HG03175 (cell line): ENCODE results near the gene SLFN5.
"Not testable (repeated sequence)": the region's sequence is repeated elsewhere in the genome, so short reads cannot be mapped to it uniquely, and the experiment has no call there.

Source experiments
- ATAC-seq: cut with Tn5 transposase; IDR thresholded peaks from one replicate; pipeline ENCODE4 v1.9.1; 2021; ENCODE audit warnings: mild to moderate bottlenecking, moderate library complexity; ENCODE audit not compliant: unreplicated experiment

SLFN5 gene

DNA sequence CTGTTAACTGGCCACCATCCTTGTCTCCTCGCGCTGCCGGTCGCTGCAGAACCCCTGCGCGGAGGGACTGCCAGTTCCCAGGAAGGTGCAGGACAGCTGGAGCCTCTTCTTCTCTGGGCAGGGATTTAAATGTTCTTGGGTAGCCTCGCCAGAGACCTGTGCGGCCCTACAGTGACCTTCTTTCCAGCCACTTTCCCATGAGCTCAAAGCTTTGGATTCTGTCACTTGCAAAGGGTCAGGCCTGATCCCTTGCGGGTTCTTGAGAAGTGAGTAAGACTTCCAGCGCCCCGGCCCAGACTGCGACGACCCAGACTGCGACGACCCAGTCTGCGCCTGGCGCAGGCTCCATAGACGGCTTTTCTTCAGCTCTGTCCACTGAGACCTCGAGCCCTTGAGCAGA lies 1.4 kb upstream of the SLFN5 start:
- no peak for ATAC-seq

DNA sequence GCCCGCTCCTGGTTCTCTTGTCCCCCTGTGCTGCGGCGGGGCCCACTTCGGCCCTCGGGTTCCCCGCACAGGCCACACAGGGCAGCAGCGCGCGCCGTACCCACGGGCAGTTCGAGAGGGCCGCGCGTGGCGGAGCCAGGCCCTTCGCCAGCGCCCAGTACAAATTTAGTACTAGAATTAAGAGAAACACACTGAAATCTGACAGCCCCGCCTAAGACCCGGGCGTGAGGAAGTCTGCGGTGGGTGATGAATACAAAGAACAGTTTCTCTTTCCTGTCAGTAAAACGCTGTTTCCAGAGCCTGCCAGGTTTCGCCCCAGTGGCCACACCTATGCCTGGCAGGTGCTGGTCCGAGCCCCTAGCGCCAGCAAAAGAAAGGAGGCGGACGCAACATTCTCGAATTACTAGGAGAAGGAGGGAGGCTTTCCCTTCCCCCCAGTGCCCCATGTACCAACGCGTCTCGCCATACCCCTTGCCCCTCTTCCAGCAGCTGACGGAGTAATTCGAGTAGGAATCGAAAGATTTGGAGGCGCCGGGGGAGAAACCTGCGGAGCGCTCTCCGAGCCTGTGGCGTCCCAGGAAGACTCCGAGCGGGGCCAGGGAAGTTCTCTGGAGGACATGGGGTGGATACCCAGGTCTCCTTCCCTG lies 591 bp upstream of the SLFN5 start:
- ATAC-seq: peak; percentile 61

DNA sequence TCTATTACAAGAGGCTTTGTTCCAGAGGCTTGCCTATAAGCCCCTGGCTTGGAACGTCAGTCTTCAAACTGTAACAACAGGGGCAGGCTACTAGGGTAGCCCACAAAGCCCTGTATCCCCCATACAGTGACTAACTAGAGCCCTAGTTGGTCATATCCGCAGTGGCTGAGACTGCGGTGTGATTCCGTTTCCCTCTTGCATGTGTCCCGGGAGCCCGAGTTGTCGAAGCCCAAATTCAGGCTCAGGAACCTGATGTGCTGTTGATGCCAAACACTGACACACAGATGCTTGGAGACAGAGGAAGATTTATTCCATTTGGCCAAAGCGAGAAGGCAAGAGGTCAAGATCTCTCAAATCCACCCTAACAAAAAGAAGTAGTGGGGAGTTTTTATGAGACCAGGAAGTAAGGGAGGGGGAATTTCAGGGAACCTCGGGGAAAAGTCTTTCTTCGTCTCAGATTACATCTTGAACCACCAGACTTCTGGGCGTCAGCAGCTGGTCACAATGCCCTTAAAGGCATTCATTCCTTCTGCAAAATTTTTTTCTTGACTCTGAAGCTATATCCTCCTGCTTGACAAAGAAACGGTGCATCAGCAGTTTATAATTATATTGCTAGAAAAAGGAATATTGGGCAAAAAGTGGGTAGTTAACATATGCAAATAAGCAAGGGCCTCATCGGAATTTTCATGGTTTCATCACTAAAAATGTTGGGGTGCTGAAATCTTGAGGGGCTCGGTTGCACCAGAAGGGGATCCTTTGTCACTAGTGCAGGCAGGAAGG lies 879 bp downstream of the SLFN5 start:
- peak; percentile 20 for ATAC-seq

DNA sequence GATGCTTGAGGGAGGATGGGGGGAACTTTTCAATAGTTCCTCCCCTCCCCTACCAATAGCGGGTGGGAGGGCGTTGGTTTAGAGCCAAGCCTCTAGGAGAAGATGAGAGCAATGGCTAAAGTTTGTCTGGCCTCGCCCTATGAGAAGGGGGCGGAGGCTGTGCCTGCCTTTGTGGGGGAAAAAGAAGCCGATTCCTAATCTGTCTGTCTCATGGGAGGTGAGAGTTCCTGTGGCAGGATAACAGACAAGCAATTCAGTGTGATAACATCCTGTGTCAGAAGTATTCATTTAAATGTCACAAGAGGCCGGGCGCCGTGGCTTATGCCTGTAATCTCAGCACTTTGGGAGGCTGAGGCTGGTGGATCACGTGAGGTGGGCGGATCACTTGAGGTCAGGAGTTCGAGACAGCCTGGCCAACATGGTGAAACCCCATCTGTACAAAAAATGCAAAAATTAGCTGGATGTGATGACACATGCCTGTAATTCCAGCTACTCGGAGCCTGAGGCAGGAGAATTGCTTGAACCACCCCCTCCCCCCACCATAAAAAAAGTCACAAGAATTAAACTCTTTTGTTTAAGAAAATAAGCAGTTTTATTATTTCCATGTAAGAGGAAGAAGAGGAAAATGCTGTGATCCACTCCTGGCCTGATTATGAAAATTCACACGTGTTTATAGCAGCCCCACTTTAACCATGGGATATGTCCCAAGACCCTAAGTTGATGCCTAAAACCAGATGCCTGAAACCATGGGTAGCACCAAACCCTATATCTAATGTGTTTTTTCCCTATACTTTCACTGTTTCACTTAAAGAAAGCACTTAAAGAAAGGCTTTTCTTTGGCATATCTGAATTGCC lies 1.7 kb downstream of the SLFN5 start:
- peak; percentile 65 for ATAC-seq

DNA sequence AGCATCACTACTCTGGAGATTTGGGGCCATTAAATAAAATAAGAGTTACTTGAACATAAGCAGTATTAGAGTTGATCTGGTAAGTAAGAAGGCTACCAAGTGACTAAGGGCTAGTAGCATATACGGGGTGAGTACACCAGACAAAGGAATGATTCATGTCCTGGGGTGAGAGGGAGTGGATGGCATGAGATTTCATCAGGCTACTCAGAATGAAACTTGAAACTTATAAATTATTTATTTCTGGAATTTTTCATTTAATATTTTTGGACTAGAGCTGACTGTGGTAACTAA lies 2.3 kb downstream of the SLFN5 start:
- ATAC-seq: no peak

DNA sequence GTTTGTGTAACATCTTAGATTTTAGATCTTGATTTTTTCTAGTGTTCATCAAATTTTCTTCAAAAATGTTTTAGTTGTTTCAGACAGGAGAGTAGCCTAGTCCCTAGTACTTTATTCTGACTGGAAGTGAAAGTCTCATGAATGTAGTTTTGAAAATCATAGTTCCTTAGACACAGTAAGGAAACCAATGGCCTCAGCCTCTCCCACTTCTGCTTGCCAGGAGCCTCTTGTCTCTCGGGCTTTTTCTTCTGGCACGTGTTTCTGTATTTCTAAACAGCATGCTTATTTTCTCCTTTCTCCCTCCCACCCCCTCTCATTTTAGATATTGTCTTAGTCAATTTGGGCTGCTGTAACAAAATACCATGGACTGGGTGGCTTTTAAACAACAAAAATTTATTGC lies 9.8 kb downstream of the SLFN5 start:
- no peak for ATAC-seq

DNA sequence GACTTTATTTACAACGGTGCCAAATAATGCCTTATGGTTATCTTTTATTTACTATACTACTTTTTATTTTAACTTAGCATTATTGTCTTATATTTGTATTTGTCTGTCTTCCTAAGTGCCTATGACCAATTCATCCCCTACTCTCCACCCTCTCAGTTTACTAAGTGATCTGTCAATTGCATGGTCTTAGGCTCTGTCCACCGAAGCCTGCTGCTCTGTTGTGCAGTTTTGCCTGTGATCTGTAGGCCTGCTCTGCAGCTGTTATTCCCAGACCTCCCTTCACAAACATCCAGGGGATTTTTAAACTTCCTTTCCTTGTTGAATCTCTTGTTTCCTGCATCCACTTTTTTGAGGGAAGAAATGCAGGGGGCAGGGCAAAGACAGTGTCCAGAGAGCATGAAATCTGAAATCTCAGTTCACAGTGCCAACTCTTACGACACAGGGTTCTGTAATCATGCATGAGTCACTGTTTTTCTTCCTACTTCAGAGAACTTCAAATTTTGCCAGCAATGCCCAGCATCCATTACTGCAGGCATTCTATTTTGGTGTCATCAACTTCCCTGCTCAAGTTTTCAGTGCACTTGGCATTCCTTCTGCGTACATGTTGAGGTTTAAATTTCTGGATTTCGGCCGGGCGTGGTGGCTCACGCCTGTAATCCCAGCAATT lies 11.4 kb downstream of the SLFN5 start:
- ATAC-seq: no peak

DNA sequence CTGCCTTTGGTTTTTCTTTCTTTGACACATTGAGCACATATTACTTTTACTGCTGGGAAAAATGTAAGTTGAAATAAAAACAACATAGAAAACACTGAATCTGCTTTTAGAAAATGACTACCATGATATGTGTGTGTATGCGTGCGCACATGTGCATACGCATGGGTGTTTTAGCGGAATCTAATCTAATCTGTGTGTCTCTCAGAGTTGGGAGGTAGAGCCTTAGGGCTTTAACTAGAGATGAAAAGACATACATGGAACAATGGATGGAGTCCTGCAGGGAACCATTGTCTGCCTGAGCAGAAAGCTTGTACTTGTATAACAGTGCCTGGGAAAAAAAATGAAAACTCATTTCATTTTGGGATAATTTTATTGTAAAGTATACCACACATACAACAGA lies 12.4 kb downstream of the SLFN5 start:
- no peak for ATAC-seq

DNA sequence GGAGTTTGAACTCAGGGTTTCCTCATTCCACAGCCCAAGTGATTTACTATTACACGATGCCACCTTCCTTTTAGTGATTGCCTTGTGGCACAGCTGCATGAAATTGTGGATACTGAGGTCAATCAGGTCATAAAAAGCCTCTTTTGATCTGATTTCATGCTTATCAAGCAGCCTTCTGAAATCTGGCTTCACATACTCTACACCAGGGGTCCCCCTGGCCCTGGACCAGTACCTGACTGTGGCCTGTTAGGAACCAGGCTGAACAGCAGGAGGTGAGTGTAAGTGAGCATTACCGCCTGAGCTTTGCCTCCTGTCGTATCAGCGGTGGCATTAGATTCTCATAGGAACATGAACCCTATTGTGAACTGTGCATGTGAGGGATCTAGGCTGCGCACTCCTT lies 13.8 kb downstream of the SLFN5 start:
- ATAC-seq: no peak

DNA sequence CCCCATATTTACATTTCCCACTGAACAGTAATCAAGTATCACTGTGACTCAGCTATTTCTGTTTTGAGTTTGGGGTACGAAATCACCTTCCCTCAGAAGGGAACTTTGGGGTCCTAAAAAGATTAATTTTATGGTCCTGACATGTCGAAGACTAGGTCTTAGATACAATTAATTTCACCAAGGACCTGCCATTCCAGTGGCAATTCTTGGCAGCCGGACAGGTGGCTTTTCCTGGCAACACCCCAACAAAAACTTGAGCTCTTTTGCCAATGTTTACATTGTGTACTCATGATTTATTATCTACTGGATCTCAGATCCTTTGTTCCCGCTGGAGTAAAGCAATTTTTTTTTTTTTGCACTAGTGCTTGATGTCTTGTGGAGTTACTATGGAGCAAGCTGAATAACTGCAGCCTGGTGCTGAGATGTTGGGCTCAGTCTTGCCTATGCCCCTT lies 14.4 kb downstream of the SLFN5 start:
- no peak for ATAC-seq

DNA sequence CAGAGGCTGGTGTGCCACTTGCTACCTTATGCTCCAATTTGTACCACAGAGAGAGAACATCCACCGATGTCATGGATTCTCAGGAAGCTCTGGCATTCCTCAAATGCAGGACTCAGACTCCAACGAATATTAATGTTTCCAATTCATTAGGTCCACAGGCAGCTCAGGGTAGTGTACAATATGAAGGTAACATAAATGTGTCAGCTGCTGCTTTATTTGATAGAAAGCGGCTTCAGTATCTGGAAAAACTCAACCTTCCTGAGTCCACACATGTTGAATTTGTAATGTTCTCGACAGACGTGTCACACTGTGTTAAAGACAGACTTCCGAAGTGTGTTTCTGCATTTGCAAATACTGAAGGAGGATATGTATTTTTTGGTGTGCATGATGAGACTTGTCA lies 16.1 kb downstream of the SLFN5 start:
- no peak for ATAC-seq

DNA sequence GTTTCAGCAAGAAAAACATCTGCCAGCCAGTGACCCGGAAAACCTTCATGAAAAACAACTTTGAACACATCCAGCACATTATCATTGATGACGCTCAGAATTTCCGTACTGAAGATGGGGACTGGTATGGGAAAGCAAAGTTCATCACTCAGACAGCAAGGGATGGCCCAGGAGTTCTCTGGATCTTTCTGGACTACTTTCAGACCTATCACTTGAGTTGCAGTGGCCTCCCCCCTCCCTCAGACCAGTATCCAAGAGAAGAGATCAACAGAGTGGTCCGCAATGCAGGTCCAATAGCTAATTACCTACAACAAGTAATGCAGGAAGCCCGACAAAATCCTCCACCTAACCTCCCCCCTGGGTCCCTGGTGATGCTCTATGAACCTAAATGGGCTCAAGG lies 22.2 kb downstream of the SLFN5 start:
- no peak for ATAC-seq

DNA sequence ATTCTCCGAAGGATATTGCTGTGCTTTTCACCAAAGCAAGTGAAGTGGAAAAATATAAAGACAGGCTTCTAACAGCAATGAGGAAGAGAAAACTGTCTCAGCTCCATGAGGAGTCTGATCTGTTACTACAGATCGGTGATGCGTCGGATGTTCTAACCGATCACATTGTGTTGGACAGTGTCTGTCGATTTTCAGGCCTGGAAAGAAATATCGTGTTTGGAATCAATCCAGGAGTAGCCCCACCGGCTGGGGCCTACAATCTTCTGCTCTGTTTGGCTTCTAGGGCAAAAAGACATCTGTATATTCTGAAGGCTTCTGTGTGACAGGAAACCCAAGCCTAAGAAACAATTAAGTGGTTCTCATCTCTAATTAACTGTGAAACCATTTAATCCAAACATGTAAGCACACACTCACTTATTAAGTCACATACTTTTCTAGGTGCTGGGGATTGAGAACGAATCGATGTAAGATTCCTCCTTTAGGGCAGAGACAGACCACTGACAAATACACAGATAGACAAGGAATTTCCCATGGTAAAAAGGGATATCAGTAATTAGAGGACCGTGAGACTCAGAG lies 22.8 kb downstream of the SLFN5 start:
- ATAC-seq: no peak

DNA sequence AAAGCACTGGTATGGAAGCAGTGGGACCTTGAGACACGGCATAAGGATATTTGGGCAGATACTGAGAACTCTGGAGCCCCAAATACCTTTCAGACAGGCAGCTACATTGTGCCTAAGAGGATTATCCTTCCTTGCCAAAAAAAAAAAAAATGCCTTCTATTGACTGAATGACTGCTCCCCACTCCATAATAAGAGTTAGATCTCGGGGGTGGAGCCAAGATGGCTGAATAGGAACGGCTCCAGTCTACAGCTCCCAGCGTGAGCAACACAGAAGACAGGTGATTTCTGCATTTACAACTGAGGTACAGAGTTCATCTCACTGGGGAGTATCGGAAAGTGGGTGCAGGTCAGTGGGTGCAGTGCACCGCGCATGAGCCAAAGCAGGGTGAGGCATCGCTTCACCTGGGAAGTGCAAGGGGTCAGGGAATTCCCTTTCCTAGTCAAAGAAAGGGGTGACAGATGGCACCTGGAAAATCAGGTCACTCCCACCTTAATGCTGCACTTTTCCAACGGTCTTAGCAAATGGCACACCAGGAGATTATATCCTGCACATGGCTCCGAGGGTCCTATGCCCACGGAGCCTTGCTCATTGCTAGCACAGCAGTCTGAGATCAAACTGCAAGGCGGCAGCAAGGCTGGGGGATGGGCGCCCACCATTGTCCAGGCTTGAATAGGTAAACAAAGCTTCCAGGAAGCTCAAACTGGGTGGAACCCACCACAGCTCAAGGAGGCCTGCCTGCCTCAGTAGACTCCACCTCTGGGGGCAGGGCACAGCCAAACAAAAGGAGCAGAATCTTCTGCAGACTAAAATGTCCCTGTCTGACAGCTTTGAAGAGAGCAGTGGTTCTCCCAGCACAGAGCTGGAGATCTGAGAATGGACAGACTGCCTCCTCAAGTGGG lies 31.5 kb downstream of the SLFN5 start:
- ATAC-seq: not testable (repeated sequence)

DNA sequence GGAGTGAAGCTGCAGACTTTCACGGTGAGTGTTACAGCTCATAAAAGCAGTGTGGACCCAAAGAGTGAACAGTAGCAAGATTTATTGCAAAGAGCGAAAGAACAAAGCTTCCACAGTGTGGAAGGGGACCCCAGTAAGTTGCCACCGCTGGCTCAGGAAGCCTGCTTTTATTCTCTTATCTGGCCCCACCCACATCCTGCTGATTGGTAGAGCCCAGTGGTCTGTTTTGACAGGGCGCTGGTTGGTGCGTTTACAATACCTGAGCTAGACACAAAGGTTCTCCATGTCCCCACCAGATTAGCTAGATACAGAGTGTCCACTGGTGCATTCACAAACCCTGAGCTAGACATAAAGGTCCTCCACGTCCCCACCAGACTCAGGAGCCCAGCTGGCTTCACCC lies 35.6 kb downstream of the SLFN5 start:
- ATAC-seq: not testable (repeated sequence)

DNA sequence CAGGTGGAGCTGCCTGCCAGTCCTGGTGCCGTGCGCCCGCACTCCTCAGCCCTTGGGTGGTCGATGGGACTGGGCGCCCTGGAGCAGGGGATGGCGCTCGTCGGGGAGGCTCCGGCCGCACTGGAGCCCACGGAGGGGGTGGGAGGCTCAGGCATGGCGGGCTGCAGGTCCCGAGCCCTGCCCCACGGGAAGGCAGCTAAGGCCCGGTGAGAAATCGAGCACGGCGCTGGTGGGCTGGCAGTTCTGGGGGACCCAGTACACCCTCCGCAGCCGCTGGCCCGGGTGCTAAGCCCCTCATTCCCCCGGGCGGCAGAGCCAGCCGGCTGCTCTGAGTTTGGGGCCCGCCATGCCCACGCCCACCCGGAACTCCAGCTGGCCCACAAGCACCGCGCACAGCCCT lies 36.0 kb downstream of the SLFN5 start:
- ATAC-seq: not testable (repeated sequence)

DNA sequence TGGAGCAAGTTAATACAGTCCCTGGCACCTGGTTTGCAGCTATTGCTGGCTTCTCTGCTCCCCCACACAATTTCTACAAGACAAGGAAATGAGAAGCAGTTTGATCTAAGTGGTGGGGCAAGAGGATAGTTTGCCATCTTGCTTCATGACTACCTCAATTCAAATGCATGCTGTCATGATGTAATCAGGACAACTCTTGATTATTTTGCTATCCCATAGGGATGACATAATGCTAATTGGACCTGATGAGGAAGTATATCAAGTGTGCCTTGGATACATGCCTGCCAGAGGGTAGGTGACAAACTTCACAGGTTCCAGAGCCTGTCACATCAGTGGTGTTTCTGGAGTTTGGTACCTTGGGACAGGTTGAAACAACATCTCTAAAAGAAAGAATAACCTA lies 40.9 kb downstream of the SLFN5 start:
- ATAC-seq: no peak

DNA sequence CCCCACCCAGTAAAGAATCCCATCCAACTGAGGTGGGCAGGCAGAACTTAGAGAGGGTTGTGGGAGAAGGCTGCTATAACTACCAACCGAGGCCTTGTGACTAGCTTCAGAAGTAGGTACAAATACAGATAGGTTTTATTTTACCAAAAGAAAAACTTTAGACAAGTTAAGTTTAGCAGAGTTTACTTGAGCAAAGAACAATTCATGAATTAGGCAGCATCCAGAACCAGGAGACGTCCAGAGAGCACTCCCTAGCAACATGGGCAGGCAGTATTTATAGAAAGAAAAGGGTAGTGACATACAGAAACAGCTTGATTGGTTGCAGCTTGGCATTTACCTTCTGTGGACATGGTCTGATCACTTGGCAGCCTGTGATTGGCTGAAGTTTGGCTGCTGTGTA lies 42.1 kb downstream of the SLFN5 start:
- ATAC-seq: no peak

DNA sequence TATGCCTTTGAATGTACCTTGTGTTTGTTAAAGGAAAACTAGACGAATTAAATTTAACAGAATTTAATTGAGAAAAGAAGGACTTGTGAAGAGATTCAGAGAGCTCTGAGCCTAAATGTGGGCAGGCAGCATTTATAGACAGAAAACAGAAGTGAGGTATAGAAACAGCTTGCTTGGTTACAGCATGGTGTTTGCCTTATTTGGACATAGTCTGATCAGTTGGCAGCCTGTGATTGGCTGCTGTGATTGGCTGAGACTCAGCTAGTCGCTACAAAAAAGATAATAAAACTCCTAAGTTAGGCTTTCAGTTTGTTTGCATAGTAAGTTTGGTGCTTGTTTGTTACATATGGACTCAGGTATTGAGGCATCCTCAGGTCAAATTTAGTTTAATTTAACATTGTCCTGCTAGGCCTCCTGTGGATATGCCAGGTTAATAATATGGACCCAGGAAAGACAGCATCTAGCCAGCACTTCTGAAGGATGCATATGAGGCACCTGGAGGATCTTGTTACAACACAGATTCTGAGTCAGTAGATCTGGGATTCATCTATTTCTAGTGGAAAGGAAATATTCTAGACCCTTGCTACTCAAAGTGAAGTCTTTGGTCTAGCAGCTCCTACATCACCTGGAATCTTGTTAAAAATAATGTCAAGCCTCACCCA lies 43.4 kb downstream of the SLFN5 start:
- no peak for ATAC-seq
